HL-60 (cell line): ENCODE measurements around the gene SPIRE1.

Source experiments
- DNase-seq, 2 experiments: peaks; one replicate each; pipeline ENCODE4 v3.0.0-alpha.2; 2010 to 2020; ENCODE audit warnings: low read depth in 1 of 2, low spot score in 1 of 2
- H3K27ac ChIP-seq: fragments of 250-450 bp; sonication (Bioruptor Pico); replicated peaks from 2 replicates; pipeline ENCODE4 v1.5.1; 2020; ENCODE audit warnings: mild to moderate bottlenecking, moderate library complexity
- H3K27me3 ChIP-seq: fragments of 250-450 bp; sonication (Bioruptor Pico); 2 replicates; pipeline ENCODE4 v1.5.1; 2021; ENCODE audit warnings: mild to moderate bottlenecking, moderate library complexity; ENCODE audit not compliant: insufficient read depth, poor library complexity, severe bottlenecking
- H3K4me3 ChIP-seq: replicated peaks from 2 replicates; pipeline ENCODE4 v1.5.1; 2011; ENCODE audit warnings: mild to moderate bottlenecking, control low read depth, low read length; ENCODE audit not compliant: insufficient read depth
- CTCF ChIP-seq: IDR thresholded peaks from one replicate; pipeline ENCODE4 v1.5.1; 2011; ENCODE audit warnings: low read length, control low read depth, inconsistent platforms; ENCODE audit not compliant: insufficient read depth
- GABPA ChIP-seq: IDR thresholded peaks from 2 replicates; pipeline ENCODE4 v1.6.1; 2012; ENCODE audit warnings: low read depth
- POLR2AphosphoS5 ChIP-seq: IDR thresholded peaks from 2 replicates; pipeline ENCODE4 v1.6.1; 2012; ENCODE audit warnings: low read depth
- SPI1 ChIP-seq: IDR thresholded peaks from 2 replicates; pipeline ENCODE4 v1.6.1; 2012; ENCODE audit warnings: low read depth, mild to moderate bottlenecking, borderline replicate concordance
- TF ChIP-seq, protein P1 (sequence below): IDR thresholded peaks from 2 replicates; pipeline ENCODE4 v1.6.1; 2012; ENCODE audit warnings: low read depth; ENCODE audit not compliant: insufficient replicate concordance

SPIRE1 gene

GRCh38 chr18:12462242-12462641 lies 195.7 kb downstream of the SPIRE1 start:
- peaks cover 6% of the 10 kb centered on the region for H3K27me3 ChIP-seq
- DNase-seq: no peak
- TF ChIP-seq POLR2AphosphoS5 (no peak), GABPA (no peak), CTCF (no peak)
- TF ChIP-seq, protein P1, sequence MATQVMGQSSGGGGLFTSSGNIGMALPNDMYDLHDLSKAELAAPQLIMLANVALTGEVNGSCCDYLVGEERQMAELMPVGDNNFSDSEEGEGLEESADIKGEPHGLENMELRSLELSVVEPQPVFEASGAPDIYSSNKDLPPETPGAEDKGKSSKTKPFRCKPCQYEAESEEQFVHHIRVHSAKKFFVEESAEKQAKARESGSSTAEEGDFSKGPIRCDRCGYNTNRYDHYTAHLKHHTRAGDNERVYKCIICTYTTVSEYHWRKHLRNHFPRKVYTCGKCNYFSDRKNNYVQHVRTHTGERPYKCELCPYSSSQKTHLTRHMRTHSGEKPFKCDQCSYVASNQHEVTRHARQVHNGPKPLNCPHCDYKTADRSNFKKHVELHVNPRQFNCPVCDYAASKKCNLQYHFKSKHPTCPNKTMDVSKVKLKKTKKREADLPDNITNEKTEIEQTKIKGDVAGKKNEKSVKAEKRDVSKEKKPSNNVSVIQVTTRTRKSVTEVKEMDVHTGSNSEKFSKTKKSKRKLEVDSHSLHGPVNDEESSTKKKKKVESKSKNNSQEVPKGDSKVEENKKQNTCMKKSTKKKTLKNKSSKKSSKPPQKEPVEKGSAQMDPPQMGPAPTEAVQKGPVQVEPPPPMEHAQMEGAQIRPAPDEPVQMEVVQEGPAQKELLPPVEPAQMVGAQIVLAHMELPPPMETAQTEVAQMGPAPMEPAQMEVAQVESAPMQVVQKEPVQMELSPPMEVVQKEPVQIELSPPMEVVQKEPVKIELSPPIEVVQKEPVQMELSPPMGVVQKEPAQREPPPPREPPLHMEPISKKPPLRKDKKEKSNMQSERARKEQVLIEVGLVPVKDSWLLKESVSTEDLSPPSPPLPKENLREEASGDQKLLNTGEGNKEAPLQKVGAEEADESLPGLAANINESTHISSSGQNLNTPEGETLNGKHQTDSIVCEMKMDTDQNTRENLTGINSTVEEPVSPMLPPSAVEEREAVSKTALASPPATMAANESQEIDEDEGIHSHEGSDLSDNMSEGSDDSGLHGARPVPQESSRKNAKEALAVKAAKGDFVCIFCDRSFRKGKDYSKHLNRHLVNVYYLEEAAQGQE: no peak
- H3K4me3 ChIP-seq: no peak overlapping the region
- H3K27ac ChIP-seq: no peak overlapping the region

DNA sequence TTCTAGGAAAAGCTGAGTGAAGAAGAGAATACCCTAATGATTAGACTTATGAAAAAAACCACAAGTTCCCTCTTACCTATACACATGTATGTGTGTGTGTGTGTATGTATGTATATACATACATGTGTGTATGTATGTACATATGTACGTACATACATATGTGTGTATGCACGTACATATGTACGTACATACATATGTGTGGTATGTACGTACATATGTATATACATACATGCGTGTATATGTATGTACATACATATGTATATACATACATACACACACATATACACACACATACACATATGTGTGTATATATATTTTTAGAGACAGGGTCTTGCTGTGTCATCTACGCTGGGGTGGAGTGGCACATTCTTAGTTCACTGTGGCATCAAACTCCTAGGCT lies 196.6 kb downstream of the SPIRE1 start:
- DNase-seq: no peak

DNA sequence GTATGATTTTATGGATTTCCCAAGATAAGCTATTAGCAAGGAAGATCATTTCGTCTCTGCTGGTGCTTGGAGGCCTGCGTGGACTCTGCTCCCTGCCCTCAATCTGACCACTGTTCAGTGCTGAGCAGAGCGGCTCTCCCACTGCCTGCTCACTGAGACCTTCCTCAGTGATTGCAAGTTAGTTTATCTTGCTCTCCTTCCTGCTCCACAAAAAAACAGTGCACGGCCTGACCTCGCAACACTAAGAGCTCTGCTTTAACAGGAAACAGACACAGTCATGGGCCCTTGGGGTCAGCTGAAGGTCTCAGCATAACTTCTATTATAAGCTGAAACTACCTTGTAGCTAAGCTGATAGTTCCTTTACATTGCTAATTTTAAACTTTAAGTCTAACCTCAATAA lies 197.0 kb downstream of the SPIRE1 start:
- H3K4me3 ChIP-seq: no peak overlapping the region
- peaks cover 4% of the 10 kb centered on the region for H3K27me3 ChIP-seq
- TF ChIP-seq SPI1: no peak
- TF ChIP-seq POLR2AphosphoS5: no peak
- TF ChIP-seq GABPA: no peak
- TF ChIP-seq, protein P1: no peak
- TF ChIP-seq CTCF: no peak
- no peak overlapping the region for H3K27ac ChIP-seq
- no peak for DNase-seq

More for the DNA sequence above, 196.6 kb downstream of the SPIRE1 start:
- TF ChIP-seq SPI1 (no peak), POLR2AphosphoS5 (no peak)
- Histone ChIP-seq H3K27me3 (peaks cover 2% of the 10 kb centered on the region), H3K4me3 (no peak overlapping the region), H3K27ac (no peak overlapping the region)

DNA sequence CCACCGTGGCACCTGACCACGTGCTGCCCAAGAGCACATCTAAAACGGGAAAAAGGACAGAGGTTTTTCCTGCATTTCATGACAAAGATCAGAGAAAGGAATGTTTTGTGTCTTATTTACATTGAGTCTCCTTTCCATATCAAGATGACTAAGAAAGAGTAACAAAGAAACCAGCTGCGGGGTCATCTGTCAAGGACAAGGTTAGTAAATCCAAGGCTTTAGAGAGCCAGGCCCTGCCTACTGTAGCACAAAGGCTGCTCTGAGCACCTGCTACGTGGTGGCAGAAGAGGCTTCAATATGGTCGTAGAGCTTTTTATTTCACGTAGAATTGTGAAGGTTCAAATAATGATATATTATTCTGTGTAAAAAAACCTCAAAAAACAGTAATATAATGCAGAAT lies 199.1 kb downstream of the SPIRE1 start:
- H3K4me3 ChIP-seq: no peak overlapping the region
- no peak overlapping the region for H3K27ac ChIP-seq
- peaks cover 2% of the 10 kb centered on the region for H3K27me3 ChIP-seq
- no peak for DNase-seq
- TF ChIP-seq CTCF (no peak), SPI1 (no peak), GABPA (no peak), POLR2AphosphoS5 (no peak)
- TF ChIP-seq, protein P1: no peak
